Kidney epithelial cell (primary cell): Measurements from ENCODE around the gene ZNF214. TPM values are rescaled to one million over a fixed set of nuclear protein-coding genes. Genes with fewer than 3 reads are reported as not detected.

ENCODE experiments used
- DNase-seq: peaks from one replicate; pipeline ENCODE4 v3.0.0-alpha.2; 2010; ENCODE audit warnings: low read depth
- H3K27me3 ChIP-seq: 2 replicates; pipeline ENCODE4 v1.6.0; 2011; ENCODE audit warnings: low read length; ENCODE audit not compliant: control insufficient read depth, insufficient read depth
- H3K36me3 ChIP-seq: 2 replicates; pipeline ENCODE4 v1.5.1; 2011; ENCODE audit warnings: low read length; ENCODE audit not compliant: control insufficient read depth, insufficient read depth
- H3K4me3 ChIP-seq: 2 replicates; pipeline ENCODE4 v1.5.1; 2011; ENCODE audit warnings: low read depth, mild to moderate bottlenecking, control low read depth, low read length
- CTCF ChIP-seq: IDR thresholded peaks from 2 replicates; pipeline ENCODE4 v1.5.1; 2011; ENCODE audit warnings: mild to moderate bottlenecking, moderate library complexity, low read length, control low read depth, inconsistent platforms; ENCODE audit not compliant: insufficient read depth, poor library complexity, severe bottlenecking
- total RNA-seq: library from RNA; depleted of rRNA; stranded (reverse); fragments of >200 nt; gene quantifications from 2 replicates; pipeline ENCODE4 v1.2.3, GENCODE V29; 2015

Gene ZNF214
- total RNA-seq, 1 donor from 2014 or later: 4.0 TPM

GRCh38 chr11:7021318-7021717 is 1.2 kb upstream of the ZNF214 start:
- TF ChIP-seq CTCF: no peak
- H3K4me3 ChIP-seq: no peak overlapping the region
- DNase-seq: no peak
- no peaks in the 10 kb centered on the region for H3K36me3 ChIP-seq
- no peaks in the 10 kb centered on the region for H3K27me3 ChIP-seq

- no peaks in the 10 kb centered on the region for H3K36me3 ChIP-seq
- no peaks in the 10 kb centered on the region for H3K27me3 ChIP-seq
- peak overlapping the region; percentile 66 for H3K4me3 ChIP-seq
- no peak for DNase-seq
- no peak for TF ChIP-seq CTCF
These were observed 505 bp downstream of the ZNF214 start for GRCh38 chr11:7019500-7020182.

GRCh38 chr11:7016011-7016410 is 4.1 kb downstream of the ZNF214 start:
- no peaks in the 10 kb centered on the region for H3K27me3 ChIP-seq
- no peak overlapping the region for H3K4me3 ChIP-seq
- no peak for DNase-seq
- H3K36me3 ChIP-seq: no peaks in the 10 kb centered on the region
- TF ChIP-seq CTCF: no peak

GRCh38 chr11:7014118-7014517 is 6.0 kb downstream of the ZNF214 start:
- TF ChIP-seq CTCF: no peak
- no peak overlapping the region for H3K4me3 ChIP-seq
- no peaks in the 10 kb centered on the region for H3K36me3 ChIP-seq
- DNase-seq: no peak
- H3K27me3 ChIP-seq: no peaks in the 10 kb centered on the region

GRCh38 chr11:7004482-7004881 is 15.7 kb downstream of the ZNF214 start:
- Histone ChIP-seq H3K4me3 (no peak overlapping the region), H3K27me3 (no peaks in the 10 kb centered on the region), H3K36me3 (no peaks in the 10 kb centered on the region)
- no peak for DNase-seq
- no peak for TF ChIP-seq CTCF

- no peak for DNase-seq
- TF ChIP-seq CTCF: no peak
- H3K36me3 ChIP-seq: no peaks in the 10 kb centered on the region
- no peak overlapping the region for H3K4me3 ChIP-seq
- no peaks in the 10 kb centered on the region for H3K27me3 ChIP-seq
These were observed 24.4 kb downstream of the ZNF214 start for GRCh38 chr11:6995703-6996102.
